Lower leg skin (tissue), 4 donors: ENCODE data around the gene PTOV1. TPM values are rescaled to one million over a fixed set of nuclear protein-coding genes. Genes with fewer than 3 reads are reported as not detected.

Source experiments
- DNase-seq, 2 donors: peaks; one replicate each; pipeline ENCODE4 v3.0.0-alpha.2; 2019; ENCODE audit warnings: low spot score in 2 of 2
- H3K4me3 ChIP-seq: fragments of 200-600 bp; sonication (generic); 2 replicates; pipeline ENCODE4 v1.5.1; 2017; ENCODE audit warnings: mild to moderate bottlenecking, low read depth; ENCODE audit not compliant: poor library complexity, severe bottlenecking
- CTCF ChIP-seq, 3 donors: fragments of 450-650 bp; IDR thresholded peaks; one replicate each; pipeline ENCODE4 v1.5.1; 2016; ENCODE audit warnings: antibody characterized with exemption in 3 of 3, mild to moderate bottlenecking in 3 of 3, moderate library complexity in 2 of 3
- POLR2A ChIP-seq, 2 donors: fragments of 450-650 bp; IDR thresholded peaks; one replicate each; pipeline ENCODE4 v1.6.1; 2016 to 2017; ENCODE audit warnings: antibody characterized with exemption in 2 of 2, mild to moderate bottlenecking in 1 of 2, moderate library complexity in 1 of 2
- WGBS, 2 donors: methylation state at CpG; one replicate each; pipeline ENCODE4 v1.1.5; 2018; 5-methylcytosine and 5-hydroxymethylcytosine counted together
- intact Hi-C: fragments of 100-400 bp; cut with DNase I; formaldehyde crosslinking; loops from one replicate; pipeline ENCODE4 v1.15.0; 2023; ENCODE audit warnings: low total_unique reads
- total RNA-seq, 4 donors: library from RNA; depleted of rRNA; stranded (reverse); fragments of >200 nt; gene quantifications; one replicate each; pipeline ENCODE4 v1.1.0, GENCODE V29; 2016

The PTOV1 gene
- total RNA-seq, 4 donors from 2014 or later = 62.4 to 122 (median 92.5) TPM

- DNase-seq = no peak
These were observed 10.8 kb downstream of the PTOV1 start for GRCh38 chr19:49861541-49862378.

DNA sequence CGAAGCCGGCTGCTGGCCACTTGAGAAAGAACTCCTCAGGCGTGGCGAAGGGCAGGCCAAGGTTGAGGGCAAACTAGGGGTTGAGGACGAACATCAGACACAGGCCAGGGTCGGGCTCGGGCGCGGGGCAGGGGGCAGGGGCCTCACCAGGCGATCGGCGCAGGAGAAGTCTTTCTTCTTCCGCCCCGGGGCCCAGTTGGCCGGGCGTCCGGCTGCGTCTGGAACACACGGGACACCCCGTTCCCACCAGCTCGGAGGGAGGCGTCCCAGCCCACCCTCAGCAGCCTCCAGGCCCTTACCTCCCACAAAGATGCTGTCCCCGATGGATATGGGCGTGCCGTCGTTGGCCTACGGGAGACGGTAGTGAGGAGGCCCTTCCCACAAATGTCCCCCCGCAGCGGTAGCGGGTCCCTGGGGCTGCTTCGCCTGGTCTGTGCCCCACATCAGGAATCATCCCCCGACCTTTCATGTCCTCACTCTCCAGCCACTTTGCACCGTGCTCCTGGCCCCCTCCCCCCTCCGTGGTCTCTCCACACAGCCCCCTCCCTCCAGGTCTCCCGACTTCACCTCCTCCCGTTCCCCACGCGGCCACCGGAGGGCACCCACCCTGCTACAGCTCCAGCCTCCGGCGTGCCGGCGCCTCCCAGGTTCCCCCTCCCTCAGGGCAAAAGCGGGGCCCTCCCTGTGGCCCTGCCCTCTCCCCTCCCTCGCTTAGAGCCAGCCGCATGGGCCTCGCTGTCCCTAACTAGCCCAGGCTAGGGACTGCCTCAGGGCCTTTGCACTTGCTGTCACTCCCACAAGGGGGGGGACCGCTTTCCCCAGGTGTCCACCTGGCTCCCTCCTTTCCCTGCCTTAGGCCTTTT, 11.7 kb downstream of the PTOV1 start:
- no peak for DNase-seq
- 80% methylated on average over 37 to 49 of the region's 49 CpGs for WGBS, 2 donors
- intact Hi-C loops = no loop called here

More at GRCh38 chr19:49861541-49862378, 10.8 kb downstream of the PTOV1 start:
- no peak for TF ChIP-seq CTCF (IDR thresholded peaks at IDR 0.05)
- TF ChIP-seq POLR2A (IDR thresholded peaks at IDR 0.05) = no peak
- WGBS, 2 donors = 64 to 75% methylated on average over 56 to 58 of the region's 60 CpGs
- intact Hi-C loops = no loop called here
- H3K4me3 ChIP-seq = no peak overlapping the region

GRCh38 chr19:49863254-49863934, 12.4 kb downstream of the PTOV1 start:
- no peak overlapping the region for H3K4me3 ChIP-seq
- TF ChIP-seq POLR2A (IDR thresholded peaks at IDR 0.05) (no peak), CTCF (IDR thresholded peaks at IDR 0.05) (no peak)
- DNase-seq = no peak
- 91 to 92% methylated on average over 24 of the region's 24 CpGs for WGBS, 2 donors
- intact Hi-C loops = no loop called here

More for the DNA sequence above, 11.7 kb downstream of the PTOV1 start:
- H3K4me3 ChIP-seq = no peak overlapping the region
- no peak for TF ChIP-seq CTCF (IDR thresholded peaks at IDR 0.05)
- no peak for TF ChIP-seq POLR2A (IDR thresholded peaks at IDR 0.05)

DNA sequence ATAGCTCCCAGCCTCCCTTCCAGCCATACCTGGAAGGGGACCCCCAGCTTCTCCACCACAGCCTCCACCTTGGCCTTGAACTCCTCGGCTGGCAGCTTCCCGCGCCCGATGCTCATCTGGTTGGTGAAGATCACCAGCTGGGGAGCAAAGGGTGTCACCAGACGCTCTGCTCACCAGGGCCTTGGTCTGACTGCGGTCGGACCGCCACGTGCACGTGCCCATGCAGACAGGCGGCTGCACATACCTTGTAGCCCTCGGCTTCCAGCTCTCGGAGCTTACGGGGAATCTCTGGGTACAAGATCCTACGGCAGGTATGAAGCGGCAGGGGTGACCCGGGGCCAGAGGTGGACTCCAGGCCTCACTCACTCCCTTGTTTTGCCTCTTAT, 13.0 kb downstream of the PTOV1 start:
- TF ChIP-seq CTCF (IDR thresholded peaks at IDR 0.05) (no peak), POLR2A (IDR thresholded peaks at IDR 0.05) (no peak)
- WGBS, 2 donors = 94 to 95% methylated on average over 12 to 17 of the region's 17 CpGs
- no peak overlapping the region for H3K4me3 ChIP-seq
- intact Hi-C loops = no loop called here
- no peak for DNase-seq

- no peak for TF ChIP-seq POLR2A (IDR thresholded peaks at IDR 0.05)
- TF ChIP-seq CTCF (IDR thresholded peaks at IDR 0.05) = no peak
- 87 to 89% methylated on average over 13 of the region's 13 CpGs for WGBS, 2 donors
- H3K4me3 ChIP-seq = no peak overlapping the region
- intact Hi-C loops = no loop called here
- DNase-seq = no peak
These were observed 13.9 kb downstream of the PTOV1 start for GRCh38 chr19:49864890-49865289.
